T1000 (cell line): ENCODE results near the gene FRMD6.

Experiments
- DNase-seq: peaks from one replicate; lab custom pipeline; 2025; ENCODE audit warnings: mixed read lengths; lab: John Stamatoyannopoulos, UW

Gene FRMD6

DNA sequence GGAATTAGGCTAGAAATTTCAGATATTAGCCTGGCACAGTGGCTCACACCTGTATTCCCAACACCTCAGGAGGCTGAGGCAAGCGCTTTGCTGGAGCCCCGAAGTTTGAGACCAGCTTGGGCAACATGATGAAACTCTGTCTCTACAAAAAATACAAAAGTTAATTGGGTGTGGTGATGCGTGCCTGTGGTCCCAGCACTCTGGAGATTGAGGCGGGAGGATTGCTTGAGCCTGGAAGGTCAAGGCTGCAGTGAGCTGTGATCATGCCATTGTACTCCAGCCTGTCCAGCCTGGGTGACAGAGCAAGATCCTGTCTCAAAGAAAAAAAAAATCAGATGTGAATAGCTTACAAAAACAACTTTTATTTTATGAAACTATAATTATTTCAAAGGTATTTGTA is 15.1 kb downstream of the FRMD6 start:
- DNase-seq, result no peak

GRCh38 chr14:51668870-51669269 is 17.2 kb downstream of the FRMD6 start:
- DNase-seq, result no peak

GRCh38 chr14:51674294-51675002 is 22.7 kb downstream of the FRMD6 start:
- no peak for DNase-seq

GRCh38 chr14:51676549-51676948 is 24.8 kb downstream of the FRMD6 start:
- no peak for DNase-seq

DNA sequence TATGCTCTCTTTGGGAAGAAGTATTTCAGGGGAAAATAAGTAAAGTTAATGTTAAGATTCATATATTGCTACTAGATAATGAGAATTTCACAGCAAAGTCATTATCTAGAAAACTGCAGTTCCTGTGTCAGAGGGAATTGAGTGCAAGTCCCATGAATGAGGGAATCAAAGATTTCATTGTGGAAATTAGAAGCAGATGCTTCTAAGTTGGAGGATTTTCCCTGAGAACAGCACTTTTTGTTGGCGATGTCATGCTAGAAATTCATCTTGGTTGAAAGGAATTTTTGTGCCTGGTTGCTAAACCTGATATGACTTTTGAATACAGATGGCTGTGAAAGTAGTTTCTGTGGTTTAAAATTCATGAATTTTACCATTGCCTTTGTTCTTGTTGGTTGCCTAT is 25.6 kb downstream of the FRMD6 start:
- no peak for DNase-seq

GRCh38 chr14:51677738-51678137 is 26.0 kb downstream of the FRMD6 start:
- DNase-seq, result no peak

DNA sequence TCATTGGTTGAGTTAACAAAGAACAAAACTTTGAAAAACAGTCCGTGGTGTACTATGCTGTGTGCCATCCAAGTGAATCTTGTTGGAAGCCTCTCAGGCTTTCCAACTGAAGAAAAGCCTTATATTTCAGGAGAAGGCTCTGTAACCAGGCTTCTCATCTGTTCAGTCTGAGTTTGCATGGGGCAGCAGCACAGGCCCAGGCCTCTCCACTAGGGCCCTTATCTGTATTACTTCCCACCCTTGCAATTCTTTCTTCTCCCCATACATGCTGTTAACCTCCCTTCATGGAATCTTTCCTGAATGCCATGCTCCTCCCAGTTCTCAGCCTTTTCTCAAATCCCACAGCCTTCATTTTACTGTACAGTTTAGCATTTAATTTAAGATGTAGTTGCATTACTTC is 28.3 kb downstream of the FRMD6 start:
- DNase-seq, result no peak

DNA sequence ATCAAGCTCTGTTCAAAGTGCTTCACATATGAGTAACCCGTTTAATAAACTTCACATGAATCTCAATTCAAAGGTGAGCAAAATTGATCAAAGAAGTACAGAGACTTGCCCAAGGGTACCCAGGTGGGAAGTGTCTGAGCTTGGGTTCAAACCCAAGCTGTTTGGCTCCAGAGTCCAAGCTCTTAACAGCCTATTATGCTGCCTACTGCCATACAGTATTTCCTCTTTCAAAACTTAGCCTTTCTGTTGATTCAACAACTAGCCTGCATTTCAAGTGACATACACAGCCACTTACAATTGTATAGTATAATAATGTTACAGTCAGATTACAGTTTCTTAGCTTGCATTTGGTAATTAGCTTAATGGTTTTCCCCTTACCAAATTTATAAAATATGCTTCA is 29.7 kb downstream of the FRMD6 start:
- DNase-seq, result no peak

DNA sequence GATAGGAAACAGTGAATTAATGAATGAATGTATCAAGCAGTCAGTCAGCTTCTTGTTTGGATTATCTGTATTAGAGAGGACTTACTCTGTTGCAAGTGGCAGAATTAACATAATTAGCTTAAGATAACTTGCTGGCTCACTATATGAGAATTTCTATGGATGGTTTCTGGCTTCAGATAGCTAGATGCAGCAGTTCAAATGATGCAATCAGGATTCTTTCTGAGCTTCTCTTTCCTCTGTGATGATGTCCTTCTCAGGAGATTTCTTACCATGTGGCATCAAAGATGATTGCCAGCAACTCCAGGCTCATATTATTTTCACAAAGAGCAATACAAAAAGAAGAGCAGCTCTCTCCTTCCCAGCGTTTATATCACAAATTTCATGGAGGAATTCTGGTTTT is 30.7 kb downstream of the FRMD6 start:
- DNase-seq, result no peak

GRCh38 chr14:51684760-51685159 is 33.0 kb downstream of the FRMD6 start:
- DNase-seq, result no peak

DNA sequence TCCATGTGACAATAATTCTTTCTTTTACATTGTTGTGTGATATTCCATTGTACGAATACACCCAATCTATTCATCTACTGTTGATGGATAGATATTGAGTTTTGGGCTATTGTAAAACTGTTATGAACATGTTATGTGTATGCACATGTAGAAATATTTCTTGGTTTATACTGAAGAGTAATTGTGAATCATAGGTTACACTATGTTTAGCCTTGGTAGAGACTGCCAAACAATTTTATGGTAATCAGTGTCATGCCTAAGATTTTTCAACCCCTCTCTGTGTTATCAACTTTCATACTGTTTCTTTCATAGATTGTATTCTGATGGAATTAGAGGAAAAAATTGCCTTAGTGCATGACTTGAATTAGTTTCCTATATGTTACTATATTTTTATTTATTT is 39.5 kb downstream of the FRMD6 start:
- no peak for DNase-seq

GRCh38 chr14:51692646-51693045 is 40.9 kb downstream of the FRMD6 start:
- DNase-seq, result no peak

GRCh38 chr14:51697848-51698247 is 46.1 kb downstream of the FRMD6 start:
- DNase-seq, result no peak

GRCh38 chr14:51701951-51702350 is 50.2 kb downstream of the FRMD6 start:
- no peak for DNase-seq

DNA sequence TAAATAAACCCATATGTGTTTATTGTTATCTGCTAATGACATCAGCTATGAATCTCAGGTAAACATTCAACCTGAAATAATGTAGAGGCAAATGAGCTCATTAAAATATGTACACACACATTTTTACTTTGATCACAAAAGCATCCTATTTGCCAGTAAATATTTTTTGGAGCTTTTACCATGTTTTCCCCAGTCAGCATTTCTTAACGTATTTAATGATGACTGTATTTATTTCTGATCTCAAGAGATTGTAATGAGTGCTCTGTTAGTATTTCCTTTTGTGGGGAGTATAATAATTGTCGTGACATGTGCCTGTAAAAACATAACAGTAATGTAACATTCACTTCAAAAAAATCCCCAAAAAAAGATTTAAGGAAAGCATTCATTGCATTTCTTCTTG is 52.1 kb downstream of the FRMD6 start:
- DNase-seq, result no peak

- no peak for DNase-seq
These were observed 52.8 kb downstream of the FRMD6 start for GRCh38 chr14:51704545-51704944.

DNA sequence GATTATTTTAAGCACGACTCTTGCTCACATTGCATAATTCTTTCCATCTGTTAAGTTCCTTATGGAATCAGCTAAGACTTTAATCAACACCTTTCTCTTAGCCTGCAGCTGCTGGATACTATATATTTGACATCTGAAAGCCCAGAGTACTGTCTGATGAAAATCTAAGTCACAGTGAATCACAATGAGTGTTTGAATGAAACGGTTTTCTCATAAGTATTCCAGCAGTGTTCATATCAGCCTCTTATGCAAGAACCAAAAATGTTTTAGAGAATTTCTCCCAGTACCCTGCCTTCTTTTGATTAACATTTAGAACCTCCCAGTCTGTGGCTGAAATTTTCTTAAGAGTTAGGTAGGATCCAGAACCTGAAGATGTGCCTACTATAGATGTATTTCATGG is 55.6 kb downstream of the FRMD6 start:
- no peak for DNase-seq

DNA sequence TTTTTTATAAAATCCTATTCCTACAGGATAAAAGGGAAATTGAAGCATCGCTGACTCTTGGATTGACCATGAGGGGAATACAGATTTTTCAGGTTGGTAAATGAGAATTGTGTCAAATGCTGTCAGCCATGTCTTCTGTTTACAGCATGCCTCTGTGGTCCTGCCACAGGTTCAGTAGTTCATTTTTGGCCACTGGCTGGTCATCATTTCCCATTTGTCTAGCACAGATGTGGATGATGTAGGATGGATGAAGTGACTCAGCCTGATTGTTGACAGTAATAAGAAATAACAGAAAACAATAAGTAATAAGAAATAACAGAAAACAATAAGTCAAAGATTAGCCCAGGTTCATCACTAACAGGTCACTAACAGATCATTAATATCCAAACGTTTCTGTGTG is 59.8 kb downstream of the FRMD6 start:
- no peak for DNase-seq

DNA sequence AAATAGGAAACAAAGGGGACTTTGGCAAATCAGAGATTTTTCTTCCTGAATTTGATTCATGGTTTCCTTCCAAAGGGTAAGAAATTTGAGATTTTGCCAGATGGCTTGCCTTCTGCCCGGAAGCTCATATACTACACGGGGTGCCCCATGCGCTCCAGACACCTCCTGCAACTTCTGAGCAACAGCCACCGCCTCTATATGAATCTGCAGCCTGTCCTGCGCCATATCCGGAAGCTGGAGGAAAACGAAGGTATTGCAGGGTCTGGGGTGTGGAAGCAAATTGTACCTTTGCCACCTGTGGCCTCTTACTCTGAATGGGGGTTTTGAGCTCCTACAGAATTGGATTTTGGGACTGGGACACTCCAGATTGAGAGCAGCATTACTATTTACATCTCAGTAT is 63.5 kb downstream of the FRMD6 start:
- DNase-seq, result no peak

DNA sequence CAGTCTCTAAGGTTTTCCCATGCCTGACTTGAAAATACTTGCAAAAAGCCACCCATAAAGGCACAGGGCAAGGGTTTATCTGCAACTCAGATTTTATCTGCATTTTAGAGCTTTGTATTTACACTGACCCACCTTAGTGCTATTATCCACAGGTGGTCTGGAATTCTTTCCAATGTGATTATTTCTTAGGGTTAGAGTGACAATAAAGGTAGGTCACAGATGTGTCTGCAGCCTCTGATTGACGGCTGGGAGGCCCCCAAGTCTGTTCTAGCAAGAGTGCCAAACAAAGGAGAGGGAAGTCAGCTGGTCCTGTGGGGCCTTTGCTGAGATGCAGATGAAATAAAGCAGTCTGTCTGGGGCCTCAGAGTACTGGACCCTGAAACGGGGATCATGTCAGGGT is 64.0 kb downstream of the FRMD6 start:
- no peak for DNase-seq

DNA sequence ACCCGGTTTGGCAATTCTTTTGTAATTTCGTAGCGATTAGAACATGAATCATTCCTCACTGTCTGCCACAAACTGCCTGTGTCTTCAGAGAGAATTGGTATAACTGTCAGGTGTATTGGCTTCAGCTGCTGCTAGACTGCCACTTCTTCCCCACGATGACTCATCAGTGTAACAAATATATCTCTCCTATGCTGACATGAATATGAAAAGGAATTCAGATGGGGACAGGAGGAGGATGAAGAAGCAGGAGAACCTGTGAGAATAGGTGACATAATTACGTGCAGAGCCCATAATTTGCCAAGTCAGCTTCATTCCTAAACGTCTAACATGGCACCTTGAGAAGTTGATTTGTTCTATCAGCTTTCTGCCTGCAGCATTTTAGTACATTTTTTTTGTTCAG is 64.9 kb downstream of the FRMD6 start:
- no peak for DNase-seq

GRCh38 chr14:51717766-51718165 is 66.1 kb downstream of the FRMD6 start:
- DNase-seq, result no peak

GRCh38 chr14:51719955-51720354 is 68.2 kb downstream of the FRMD6 start:
- DNase-seq, result no peak

DNA sequence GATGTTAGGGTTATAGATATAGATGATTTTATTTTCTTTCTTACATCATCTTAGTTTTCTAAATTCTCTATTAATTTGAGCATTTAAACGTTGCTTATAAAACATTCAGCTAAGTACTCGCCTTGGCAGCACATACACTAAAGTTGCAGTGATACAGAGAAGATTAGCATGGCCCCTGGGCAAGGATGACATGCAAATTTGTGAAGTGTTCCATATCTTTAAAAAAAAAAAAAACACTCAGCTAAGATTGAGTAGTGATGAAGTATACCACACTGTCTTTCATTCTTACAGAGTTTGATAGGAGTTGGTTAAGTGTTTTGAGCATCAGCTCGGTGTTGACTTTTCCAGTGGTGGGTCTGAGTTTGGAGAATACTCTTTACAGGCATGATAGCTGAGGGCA is 72.3 kb downstream of the FRMD6 start:
- DNase-seq, result no peak

DNA sequence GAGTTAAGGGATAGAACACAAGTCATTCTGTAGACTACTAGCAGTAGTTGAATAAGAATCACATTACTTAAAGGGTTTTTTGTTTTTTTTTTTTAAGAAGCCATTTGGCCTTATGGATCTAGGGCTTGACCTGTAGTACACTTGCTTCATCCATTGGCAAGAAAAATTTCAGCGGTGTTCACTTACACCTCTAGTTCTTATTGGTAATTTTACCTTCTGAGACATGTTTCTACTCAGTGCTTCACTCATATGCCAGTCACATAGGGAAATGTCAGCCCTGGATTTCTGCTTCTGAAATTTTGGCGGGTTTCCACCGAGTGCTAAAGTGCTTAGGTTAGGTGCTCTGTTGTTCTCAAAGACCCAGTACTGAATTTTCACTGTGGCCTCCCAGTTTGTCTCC is 72.9 kb downstream of the FRMD6 start:
- DNase-seq, result no peak
